Naive B cell (primary cell): ENCODE results near the gene PITPNB. TPM values are rescaled to one million over a fixed set of nuclear protein-coding genes. Genes with fewer than 3 reads are reported as not detected.

Source experiments
- ATAC-seq, 2 donors: fragments of 150-1000 bp; cut with Tn5 transposase; 2 replicates each; pipeline ENCODE4 v1.10.0; 2021; ENCODE audit warnings: low read depth in 2 of 2, mild to moderate bottlenecking in 2 of 2, moderate library complexity in 2 of 2
- DNase-seq: peaks from one replicate; pipeline ENCODE4 v3.0.0; 2022
- H3K27ac Mint-ChIP-seq, 6 donors: one replicate each; pipeline ENCODE4 v1.8.0; 2020 to 2022; ENCODE audit warnings: mild to moderate bottlenecking in 6 of 6, mixed read lengths in 6 of 6, moderate library complexity in 5 of 6, inconsistent platforms in 2 of 6
- H3K27me3 Mint-ChIP-seq, 3 donors: one replicate each; pipeline ENCODE4 v1.8.0; 2021 to 2022; ENCODE audit warnings: mixed read lengths in 3 of 3, mild to moderate bottlenecking in 1 of 3
- H3K36me3 Mint-ChIP-seq, 2 donors: one replicate each; pipeline ENCODE4 v1.8.0; 2020 to 2022; ENCODE audit warnings: mixed read lengths in 2 of 2, inconsistent platforms in 1 of 2, mild to moderate bottlenecking in 1 of 2
- H3K4me1 Mint-ChIP-seq, 3 donors: one replicate each; pipeline ENCODE4 v1.8.0; 2020 to 2022; ENCODE audit warnings: mixed read lengths in 3 of 3, inconsistent platforms in 1 of 3, mild to moderate bottlenecking in 1 of 3, moderate library complexity in 1 of 3
- H3K4me3 Mint-ChIP-seq, 8 donors: one replicate each; pipeline ENCODE4 v1.8.0; 2020 to 2022; ENCODE audit warnings: mild to moderate bottlenecking in 8 of 8, mixed read lengths in 8 of 8, moderate library complexity in 8 of 8, inconsistent platforms in 2 of 8
- H3K9me3 Mint-ChIP-seq, 7 donors: one replicate each; pipeline ENCODE4 v1.8.0; 2020 to 2022; ENCODE audit warnings: mixed read lengths in 7 of 7, mild to moderate bottlenecking in 5 of 7, inconsistent platforms in 2 of 7, moderate library complexity in 1 of 7
- polyA plus RNA-seq, 6 donors: library from polyadenylated mRNA; unstranded; fragments of 300-500 nt; fragmentation: Illumina TruSeq; gene quantifications; one replicate each; pipeline ENCODE4 v1.2.3, GENCODE V29; 2021; ENCODE audit warnings: low read depth in 6 of 6

The PITPNB gene
- polyA plus RNA-seq, 6 donors from 2014 or later: 55.7 to 77.5 (median 67.3) TPM

GRCh38 chr22:27937453-27937852 lies 18.4 kb upstream of the PITPNB start:
- H3K36me3 Mint-ChIP-seq: peaks cover 0 to 10% of the 10 kb centered on the region in 2 donors
- H3K4me1 Mint-ChIP-seq: peaks cover 4 to 12% (median 6%) of the 10 kb centered on the region in 3 donors
- peak overlapping the region in 1 of 6 donors; percentile 3 for H3K27ac Mint-ChIP-seq
- H3K9me3 Mint-ChIP-seq: no peaks in the 10 kb centered on the region
- H3K27me3 Mint-ChIP-seq: no peaks in the 10 kb centered on the region
- H3K4me3 Mint-ChIP-seq: no peak overlapping the region
- DNase-seq (no peak), ATAC-seq (no peak)

DNA sequence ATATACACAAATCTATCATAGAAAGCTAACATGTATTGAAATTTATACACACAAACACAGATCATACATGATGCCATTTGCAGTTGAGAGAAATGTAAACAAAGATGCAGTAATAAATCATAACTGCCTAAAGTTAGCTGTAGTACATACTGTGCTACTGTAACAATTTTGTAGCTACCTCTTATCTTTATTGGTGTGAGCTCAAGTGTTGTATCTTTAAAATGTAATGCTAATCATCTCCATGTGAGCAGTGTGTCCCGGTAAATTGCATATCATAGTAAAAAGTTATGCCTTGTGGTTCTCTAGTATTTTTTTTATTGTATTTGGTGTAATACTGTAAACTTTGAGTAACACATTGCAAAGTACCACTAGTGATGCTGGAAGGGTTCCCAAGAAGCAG lies 16.8 kb upstream of the PITPNB start:
- ATAC-seq: no peak
- Mint-ChIP-seq H3K27me3 (no peaks in the 10 kb centered on the region), H3K4me3 (no peak overlapping the region), H3K4me1 (peaks cover 4 to 12% (median 6%) of the 10 kb centered on the region in 3 donors), H3K9me3 (no peaks in the 10 kb centered on the region), H3K27ac (no peak overlapping the region), H3K36me3 (peaks cover 0 to 10% of the 10 kb centered on the region in 2 donors)
- DNase-seq: no peak

DNA sequence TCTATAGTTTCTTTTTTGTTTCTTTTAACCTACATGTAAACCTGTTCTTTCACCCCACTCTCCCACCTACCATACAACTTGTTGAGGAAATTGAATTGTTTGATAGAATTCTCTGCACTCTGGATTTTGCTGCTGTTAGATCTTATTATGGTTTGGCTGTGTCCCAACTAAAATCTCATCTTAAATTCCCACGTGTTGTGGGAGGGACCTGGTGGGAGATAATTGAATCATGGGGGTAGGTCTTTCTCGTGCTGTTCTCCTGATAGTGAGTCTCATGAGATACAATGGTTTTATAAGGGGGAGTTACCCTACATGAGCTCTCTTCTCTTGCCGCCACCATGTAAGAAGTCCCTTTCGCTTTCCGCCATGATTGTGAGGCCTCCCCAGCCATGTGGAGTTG lies 15.0 kb upstream of the PITPNB start:
- H3K27ac Mint-ChIP-seq: peak overlapping the region in 1 of 6 donors; percentile 11
- ATAC-seq: no peak
- H3K9me3 Mint-ChIP-seq: no peaks in the 10 kb centered on the region
- no peak for DNase-seq
- H3K4me1 Mint-ChIP-seq: peaks cover 4 to 17% (median 6%) of the 10 kb centered on the region in 3 donors
- H3K4me3 Mint-ChIP-seq: no peak overlapping the region
- peaks cover 0 to 3% of the 10 kb centered on the region in 2 donors for H3K36me3 Mint-ChIP-seq
- H3K27me3 Mint-ChIP-seq: no peaks in the 10 kb centered on the region

GRCh38 chr22:27933186-27933983 lies 14.3 kb upstream of the PITPNB start:
- no peak for DNase-seq
- ATAC-seq: no peak
- Mint-ChIP-seq H3K27me3 (no peaks in the 10 kb centered on the region), H3K36me3 (peaks cover 0 to 3% of the 10 kb centered on the region in 2 donors), H3K27ac (no peak overlapping the region), H3K4me3 (no peak overlapping the region), H3K9me3 (no peaks in the 10 kb centered on the region), H3K4me1 (peaks cover 0 to 14% (median 6%) of the 10 kb centered on the region in 3 donors)

DNA sequence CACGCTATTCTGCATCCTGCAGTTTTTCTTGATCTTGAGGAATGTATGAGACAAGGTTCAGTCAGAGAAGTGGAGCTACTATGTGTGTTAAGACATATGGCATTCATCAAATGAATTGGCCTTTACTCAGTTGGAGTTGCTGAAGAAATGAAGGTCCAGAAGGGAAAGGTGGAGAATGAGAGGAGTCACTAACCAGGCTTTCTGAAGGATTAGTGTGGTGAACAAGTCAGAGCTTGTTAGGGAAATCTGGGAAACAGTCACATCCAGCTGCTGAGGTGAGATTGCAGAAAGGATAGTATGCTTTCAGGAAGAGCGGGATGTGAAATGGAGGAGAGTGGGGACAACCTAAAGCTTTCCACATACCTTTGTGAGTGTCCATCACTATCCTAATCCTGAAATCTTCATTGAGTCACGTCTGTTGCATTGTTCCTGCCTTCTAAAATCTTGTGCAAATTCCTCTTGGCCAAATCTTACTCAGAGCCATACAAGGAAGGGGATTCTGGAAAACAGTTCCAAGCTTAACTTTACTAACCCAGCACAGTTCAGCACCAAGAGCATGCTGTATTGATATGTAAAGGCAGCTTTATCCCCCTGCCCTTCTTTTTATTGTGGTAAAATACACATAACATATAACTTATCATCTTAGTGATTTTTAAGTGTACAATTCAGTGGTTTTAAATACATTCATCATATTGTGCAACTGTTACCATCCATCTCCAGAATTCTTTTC lies 11.4 kb upstream of the PITPNB start:
- Mint-ChIP-seq H3K9me3 (no peaks in the 10 kb centered on the region), H3K27ac (no peak overlapping the region)

DNA sequence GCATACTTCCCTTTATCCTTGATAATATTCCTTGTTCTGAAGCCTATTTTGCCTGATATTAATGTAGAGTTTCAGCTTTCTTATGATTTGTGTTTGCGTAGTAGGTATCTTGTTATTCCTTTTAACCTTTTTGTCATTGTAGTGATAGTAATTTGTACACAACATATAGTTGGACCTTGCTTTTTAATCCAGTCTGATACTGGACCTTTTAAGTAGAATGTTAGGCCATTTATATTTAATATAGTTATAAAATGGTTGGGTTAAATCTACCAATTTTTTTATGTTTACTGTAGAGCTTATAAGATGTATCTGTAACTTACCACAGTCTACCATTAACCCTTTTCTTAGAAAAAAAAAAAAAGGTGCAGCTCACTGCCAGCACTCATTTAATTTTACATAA lies 8.6 kb upstream of the PITPNB start:
- Mint-ChIP-seq H3K27me3 (no peaks in the 10 kb centered on the region), H3K9me3 (no peaks in the 10 kb centered on the region), H3K27ac (no peak overlapping the region), H3K4me1 (peaks cover 2 to 5% (median 3%) of the 10 kb centered on the region in 3 donors), H3K4me3 (no peak overlapping the region), H3K36me3 (no peaks in the 10 kb centered on the region)
- ATAC-seq (no peak), DNase-seq (no peak)

More for the DNA sequence above, 11.4 kb upstream of the PITPNB start:
- Mint-ChIP-seq H3K4me1 (peaks cover 2 to 11% (median 6%) of the 10 kb centered on the region in 3 donors), H3K27me3 (no peaks in the 10 kb centered on the region), H3K36me3 (peaks cover 0 to 3% of the 10 kb centered on the region in 2 donors), H3K4me3 (no peak overlapping the region)
- ATAC-seq: no peak
- DNase-seq: no peak

DNA sequence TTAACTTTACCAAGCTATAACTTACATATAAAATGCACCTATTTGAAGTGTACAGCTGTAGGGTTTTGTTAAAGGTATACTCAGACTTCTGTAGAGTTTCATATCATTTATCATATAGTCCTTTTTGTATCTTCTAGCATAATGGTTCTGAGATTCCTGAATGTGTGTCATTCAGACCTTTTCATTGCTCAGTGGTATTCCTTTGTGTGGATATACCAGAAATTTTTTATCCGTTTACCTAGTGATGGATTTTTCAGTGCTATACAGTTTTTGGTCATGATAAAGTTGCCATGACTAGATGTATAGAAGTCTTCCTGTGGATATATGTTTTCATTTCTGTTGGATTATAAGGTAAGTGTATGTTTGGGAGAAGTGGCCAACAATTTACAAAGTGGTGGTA lies 6.3 kb upstream of the PITPNB start:
- H3K9me3 Mint-ChIP-seq: no peaks in the 10 kb centered on the region
- ATAC-seq (no peak), DNase-seq (no peak)
- H3K27me3 Mint-ChIP-seq: no peaks in the 10 kb centered on the region
- no peak overlapping the region for H3K4me3 Mint-ChIP-seq
- peaks cover 7 to 14% (median 13%) of the 10 kb centered on the region in 3 donors for H3K4me1 Mint-ChIP-seq
- no peak overlapping the region for H3K27ac Mint-ChIP-seq
- H3K36me3 Mint-ChIP-seq: no peaks in the 10 kb centered on the region

DNA sequence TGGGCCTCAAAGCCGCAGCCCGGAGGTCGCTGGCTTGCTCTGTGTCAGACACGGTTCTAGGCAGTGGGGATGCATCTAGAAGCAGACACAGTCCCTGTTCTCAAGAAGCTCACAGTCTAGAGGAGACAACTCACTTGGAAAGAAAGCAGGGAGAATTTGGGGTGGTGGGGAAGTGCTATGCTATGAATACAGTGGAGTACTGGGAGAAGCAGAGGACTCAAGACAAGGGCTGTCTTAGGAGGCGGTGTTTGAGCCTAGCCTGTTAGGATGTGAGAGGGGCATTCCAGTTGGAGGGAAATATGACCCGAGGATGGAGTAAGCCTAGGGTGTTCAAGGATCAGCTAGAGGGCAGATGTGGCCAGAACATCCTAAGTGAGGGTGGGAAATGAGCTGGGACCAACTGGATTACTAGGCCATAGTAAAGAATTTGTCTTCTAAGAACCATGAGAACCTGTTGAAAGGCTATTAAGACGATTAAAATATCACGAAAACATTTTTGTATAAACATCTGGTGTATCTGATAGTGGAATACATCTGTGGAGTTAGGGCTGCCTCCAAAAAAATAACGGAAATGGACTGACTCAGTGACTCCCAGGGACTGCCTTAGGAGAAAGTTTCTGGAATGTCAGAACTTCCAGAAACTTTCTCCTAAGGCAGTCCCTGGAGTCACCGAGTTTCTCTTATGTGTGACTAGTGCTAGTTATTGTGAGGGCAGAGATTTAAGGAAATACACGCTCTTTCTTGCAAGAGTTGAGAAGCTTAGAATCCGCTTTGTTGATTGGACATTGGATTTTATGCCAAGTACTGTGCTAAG lies 1.1 kb upstream of the PITPNB start:
- peak; percentile 34 to 35 for ATAC-seq
- Mint-ChIP-seq H3K36me3 (no peaks in the 10 kb centered on the region), H3K27me3 (no peaks in the 10 kb centered on the region), H3K27ac (peak overlapping the region; percentile 97 to 100 (median 99)), H3K4me3 (peak overlapping the region; percentile 96 to 100 (median 99)), H3K4me1 (peaks cover 44 to 51% (median 50%) of the 10 kb centered on the region in 3 donors), H3K9me3 (no peaks in the 10 kb centered on the region)
- no peak for DNase-seq

DNA sequence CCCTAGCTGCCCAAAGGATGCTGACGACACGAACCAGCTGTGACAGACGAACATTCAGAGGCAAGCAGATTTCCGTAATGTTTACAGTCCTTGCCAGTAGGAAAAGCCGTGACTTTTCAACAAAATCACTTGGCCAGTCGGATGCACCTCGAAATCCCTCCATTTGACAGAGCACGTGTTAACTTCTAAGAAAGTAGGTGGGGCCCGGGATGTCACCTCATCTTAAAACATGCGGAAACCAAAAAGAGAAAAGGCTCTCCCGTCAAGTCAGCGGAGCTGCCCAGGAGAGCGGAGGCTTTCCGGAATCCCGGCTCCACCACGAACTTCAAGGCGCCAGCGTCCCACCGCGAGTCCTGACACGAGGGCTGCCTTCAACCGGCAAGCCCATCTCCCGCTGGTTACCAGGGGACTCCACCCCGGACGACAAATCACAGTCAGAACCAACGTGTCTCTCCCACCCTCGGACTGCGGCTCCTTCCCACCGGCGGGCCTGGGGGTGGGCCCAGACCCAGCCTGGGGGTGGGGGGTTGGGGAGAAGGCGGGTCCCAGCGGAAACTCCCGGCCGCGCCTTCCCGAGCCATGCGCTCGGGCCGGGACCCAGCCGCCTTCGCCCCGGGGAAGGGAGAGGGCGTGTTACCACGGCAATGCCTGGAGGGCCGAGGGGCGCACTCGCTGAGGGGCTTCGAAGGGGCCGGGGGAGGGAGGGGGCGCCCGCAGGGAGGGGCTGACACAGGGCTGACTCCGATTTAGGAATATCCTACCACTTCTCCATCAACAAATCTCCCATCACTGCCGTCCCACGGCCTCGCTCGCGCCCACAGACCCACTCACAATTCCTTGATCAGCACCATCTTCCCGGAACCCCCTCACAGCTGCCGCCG lies 475 bp downstream of the PITPNB start:
- H3K36me3 Mint-ChIP-seq: no peaks in the 10 kb centered on the region
- no peaks in the 10 kb centered on the region for H3K9me3 Mint-ChIP-seq
- DNase-seq (peak; percentile 45), ATAC-seq (peak; percentile 11 to 20)
- H3K4me3 Mint-ChIP-seq: peak overlapping the region; percentile 96 to 100 (median 99)
- peak overlapping the region; percentile 97 to 100 (median 99) for H3K27ac Mint-ChIP-seq
- H3K27me3 Mint-ChIP-seq: no peaks in the 10 kb centered on the region
- peaks cover 54 to 66% (median 66%) of the 10 kb centered on the region in 3 donors for H3K4me1 Mint-ChIP-seq

DNA sequence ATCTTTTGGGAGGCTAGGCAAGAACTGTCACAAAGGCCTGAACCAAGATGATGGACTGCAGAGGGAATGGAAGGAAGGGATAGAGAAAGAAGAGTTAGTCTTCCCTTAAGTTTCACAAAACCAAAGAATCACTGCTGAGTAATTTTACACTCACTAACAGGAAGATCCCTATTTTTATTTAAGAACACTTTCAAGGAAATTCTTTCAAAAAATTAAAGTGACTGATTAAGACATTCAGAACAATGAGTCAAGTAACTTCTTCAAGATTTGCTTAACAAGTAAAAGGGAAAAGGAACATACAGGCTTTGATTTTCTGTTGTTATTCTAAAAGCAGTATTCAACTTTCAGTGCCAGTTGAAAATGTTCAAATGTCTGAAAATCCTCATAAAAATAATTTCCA lies 3.1 kb downstream of the PITPNB start:
- DNase-seq: no peak
- no peak for ATAC-seq
- Mint-ChIP-seq H3K36me3 (peaks cover 0 to under 1% of the 10 kb centered on the region in 2 donors), H3K27ac (peak overlapping the region in 4 of 6 donors; percentile 4 to 65 (median 32)), H3K4me3 (peak overlapping the region in 3 of 8 donors; percentile 22 to 99 (median 46)), H3K9me3 (no peaks in the 10 kb centered on the region), H3K27me3 (no peaks in the 10 kb centered on the region), H3K4me1 (peaks cover 63 to 76% (median 70%) of the 10 kb centered on the region in 3 donors)

GRCh38 chr22:27913162-27913741 lies 5.8 kb downstream of the PITPNB start:
- H3K36me3 Mint-ChIP-seq: peaks cover 0 to 12% of the 10 kb centered on the region in 2 donors
- H3K4me1 Mint-ChIP-seq: peaks cover 47 to 55% (median 50%) of the 10 kb centered on the region in 3 donors
- H3K4me3 Mint-ChIP-seq: peak overlapping the region in 2 of 8 donors; percentile 3 to 4
- no peaks in the 10 kb centered on the region for H3K27me3 Mint-ChIP-seq
- H3K9me3 Mint-ChIP-seq: no peaks in the 10 kb centered on the region
- peak; percentile 48 to 52 for ATAC-seq
- no peak for DNase-seq
- H3K27ac Mint-ChIP-seq: peak overlapping the region in 4 of 6 donors; percentile 8 to 89 (median 45)

GRCh38 chr22:27912101-27912500 lies 7.0 kb downstream of the PITPNB start:
- Mint-ChIP-seq H3K4me1 (peaks cover 36 to 50% (median 43%) of the 10 kb centered on the region in 3 donors), H3K9me3 (no peaks in the 10 kb centered on the region), H3K36me3 (peaks cover 0 to 12% of the 10 kb centered on the region in 2 donors), H3K4me3 (no peak overlapping the region), H3K27ac (peak overlapping the region in 1 of 6 donors; percentile 30), H3K27me3 (no peaks in the 10 kb centered on the region)
- ATAC-seq (no peak), DNase-seq (no peak)
